Peyer's patch (tissue), 4 donors: ENCODE data around the gene TULP1. TPM values are rescaled to one million over a fixed set of nuclear protein-coding genes. Genes with fewer than 3 reads are reported as not detected.
"Not testable (repeated sequence)": the region's sequence is repeated elsewhere in the genome, so short reads cannot be mapped to it uniquely, and the experiment has no call there.

Experiments
- DNase-seq, 3 donors: peaks; one replicate each; pipeline ENCODE4 v3.0.0-alpha.2; 2017 to 2019
- H3K27ac ChIP-seq, 4 donors: fragments of 200-600 bp; sonication (generic); one replicate each; pipeline ENCODE4 v1.5.1; 2016 to 2019
- H3K27me3 ChIP-seq, 2 donors: fragments of 200-600 bp; sonication (generic); one replicate each; pipeline ENCODE4 v1.5.1; 2019
- H3K36me3 ChIP-seq, 3 donors: fragments of 200-600 bp; sonication (generic); one replicate each; pipeline ENCODE4 v1.5.1; 2016 to 2019
- H3K4me1 ChIP-seq, 4 donors: fragments of 200-600 bp; sonication (generic); one replicate each; pipeline ENCODE4 v1.5.1; 2016 to 2019
- H3K4me3 ChIP-seq, 4 donors: fragments of 200-600 bp; sonication (generic); 1 replicate in 3 of 4; 2 replicates in 1 of 4; pipeline ENCODE4 v1.5.1; 2016 to 2019; ENCODE audit warnings: mild to moderate bottlenecking in 1 of 4
- H3K9me3 ChIP-seq, 4 donors: fragments of 200-600 bp; sonication (generic); one replicate each; pipeline ENCODE4 v1.5.1; 2016 to 2019; ENCODE audit warnings: mild to moderate bottlenecking in 1 of 4
- CTCF ChIP-seq, 6 experiments: fragments of 450-650 bp in 4 of 6; fragments of 200-600 bp in 2 of 6; sonication (generic) in 1 of 6; IDR thresholded peaks; one replicate each; pipeline ENCODE4 v1.5.1; 2017 to 2019; ENCODE audit warnings: antibody characterized with exemption in 6 of 6, mild to moderate bottlenecking in 3 of 6, moderate library complexity in 1 of 6
- POLR2A ChIP-seq, 2 donors: fragments of 450-650 bp; IDR thresholded peaks; one replicate each; pipeline ENCODE4 v1.5.1; 2017; ENCODE audit warnings: antibody characterized with exemption in 2 of 2, mild to moderate bottlenecking in 2 of 2, moderate library complexity in 2 of 2
- total RNA-seq, 4 donors: library from RNA; depleted of rRNA; stranded (reverse); fragments of >200 nt; gene quantifications; one replicate each; pipeline ENCODE4 v1.1.0, GENCODE V29; 2016

TULP1 gene
- total RNA-seq, 4 donors from 2014 or later = not detected

GRCh38 chr6:35543459-35544193 lies 30.9 kb upstream of the TULP1 start:
- Histone ChIP-seq H3K4me3 (no peak overlapping the region), H3K27ac (no peak overlapping the region), H3K27me3 (no peaks in the 10 kb centered on the region), H3K36me3 (no peaks in the 10 kb centered on the region), H3K9me3 (no peaks in the 10 kb centered on the region), H3K4me1 (no peaks in the 10 kb centered on the region)
- no peak for DNase-seq
- TF ChIP-seq POLR2A (IDR thresholded peaks at IDR 0.05) = no peak
- TF ChIP-seq CTCF (IDR thresholded peaks at IDR 0.05) = no peak

- Histone ChIP-seq H3K9me3 (no peaks in the 10 kb centered on the region), H3K27ac (no peak overlapping the region), H3K27me3 (no peaks in the 10 kb centered on the region), H3K4me1 (no peaks in the 10 kb centered on the region), H3K4me3 (no peak overlapping the region), H3K36me3 (no peaks in the 10 kb centered on the region)
- TF ChIP-seq POLR2A (IDR thresholded peaks at IDR 0.05) (no peak), CTCF (IDR thresholded peaks at IDR 0.05) (no peak)
- no peak for DNase-seq
Observed at GRCh38 chr6:35541836-35542235, 29.1 kb upstream of the TULP1 start.

- TF ChIP-seq POLR2A (IDR thresholded peaks at IDR 0.05) (no peak), CTCF (IDR thresholded peaks at IDR 0.05) (no peak)
- no peak overlapping the region for H3K27ac ChIP-seq
- DNase-seq = no peak
Observed at GRCh38 chr6:35539223-35539622, 26.5 kb upstream of the TULP1 start.

GRCh38 chr6:35535847-35536246 lies 23.2 kb upstream of the TULP1 start:
- not testable (repeated sequence) for H3K4me3 ChIP-seq, H3K27me3 ChIP-seq, H3K4me1 ChIP-seq, DNase-seq, H3K9me3 ChIP-seq, H3K27ac ChIP-seq, H3K36me3 ChIP-seq

More at GRCh38 chr6:35539223-35539622, 26.5 kb upstream of the TULP1 start:
- Histone ChIP-seq H3K27me3 (no peaks in the 10 kb centered on the region), H3K4me1 (no peaks in the 10 kb centered on the region), H3K4me3 (no peak overlapping the region), H3K9me3 (no peaks in the 10 kb centered on the region), H3K36me3 (no peaks in the 10 kb centered on the region)

GRCh38 chr6:35534407-35535170 lies 21.9 kb upstream of the TULP1 start:
- DNase-seq = no peak
- Histone ChIP-seq H3K27ac (no peak overlapping the region), H3K36me3 (no peaks in the 10 kb centered on the region), H3K4me1 (no peaks in the 10 kb centered on the region), H3K9me3 (no peaks in the 10 kb centered on the region), H3K27me3 (no peaks in the 10 kb centered on the region), H3K4me3 (no peak overlapping the region)
- TF ChIP-seq CTCF (IDR thresholded peaks at IDR 0.05) (no peak), POLR2A (IDR thresholded peaks at IDR 0.05) (no peak)

- DNase-seq = no peak
Observed at GRCh38 chr6:35533981-35534380, 21.3 kb upstream of the TULP1 start.

More at GRCh38 chr6:35533981-35534380, 21.3 kb upstream of the TULP1 start:
- Histone ChIP-seq H3K4me1 (no peaks in the 10 kb centered on the region), H3K27me3 (no peaks in the 10 kb centered on the region), H3K4me3 (no peak overlapping the region), H3K9me3 (no peaks in the 10 kb centered on the region), H3K27ac (no peak overlapping the region), H3K36me3 (no peaks in the 10 kb centered on the region)
- no peak for TF ChIP-seq POLR2A (IDR thresholded peaks at IDR 0.05)
- no peak for TF ChIP-seq CTCF (IDR thresholded peaks at IDR 0.05)
